SU-DHL-6 (cell line): Measurements from ENCODE around the gene TBC1D19.

Source experiments
- H2AFZ ChIP-seq: fragments of 200-600 bp; sonication (generic); 2 replicates; pipeline ENCODE4 v1.6.1; 2014; ENCODE audit warnings: low read depth, mild to moderate bottlenecking, moderate library complexity, mixed read lengths, antibody characterized with exemption, low read length; ENCODE audit not compliant: severe bottlenecking
- H3F3A ChIP-seq: fragments of 200-600 bp; shearing (Covaris generic); 2 replicates; pipeline ENCODE4 v1.6.0; 2016; ENCODE audit warnings: antibody characterized with exemption, mild to moderate bottlenecking; ENCODE audit not compliant: insufficient read depth
- H3K27ac ChIP-seq: fragments of 200-600 bp; sonication (generic); 2 replicates; pipeline ENCODE4 v1.5.1; 2016; ENCODE audit warnings: low read depth, mild to moderate bottlenecking, low read length, moderate library complexity, mixed read lengths
- H3K27me3 ChIP-seq: fragments of 200-600 bp; sonication (generic), shearing (Covaris generic); 2 replicates; pipeline ENCODE4 v1.6.0; 2014; ENCODE audit warnings: mild to moderate bottlenecking, low read length
- H3K36me3 ChIP-seq: fragments of 200-600 bp; sonication (generic); 2 replicates; pipeline ENCODE4 v1.6.1; 2014; ENCODE audit warnings: mild to moderate bottlenecking, low read length, mixed read lengths
- H3K4me2 ChIP-seq: fragments of 300-600, 200-600 bp; shearing (Covaris generic), sonication (generic); 2 replicates; pipeline ENCODE4 v1.6.0; 2014; ENCODE audit warnings: low read length, low read depth, mild to moderate bottlenecking; ENCODE audit not compliant: poor library complexity, severe bottlenecking
- H3K4me3 ChIP-seq: fragments of 200-600 bp; sonication (generic); 2 replicates; pipeline ENCODE4 v1.5.1; 2014; ENCODE audit warnings: antibody characterized with exemption, low read length, mild to moderate bottlenecking, mixed read lengths; ENCODE audit not compliant: insufficient read depth, poor library complexity, severe bottlenecking
- H3K79me2 ChIP-seq: fragments of 200-600 bp; sonication (generic); 2 replicates; pipeline ENCODE4 v1.6.1; 2014; ENCODE audit warnings: mild to moderate bottlenecking, low read length, moderate library complexity; ENCODE audit not compliant: insufficient read depth
- H3K9ac ChIP-seq: fragments of 200-600 bp; sonication (generic); 2 replicates; pipeline ENCODE4 v1.7.0; 2014; ENCODE audit warnings: mild to moderate bottlenecking, low read length
- H3K9me2 ChIP-seq: fragments of 200-600 bp; sonication (generic); replicated peaks from 2 replicates; pipeline ENCODE4 v1.6.1; 2014; ENCODE audit warnings: low read length; ENCODE audit not compliant: insufficient read depth
- H3K9me3 ChIP-seq: fragments of 200-600 bp; sonication (generic); 2 replicates; pipeline ENCODE4 v1.6.1; 2014; ENCODE audit warnings: low read length, mixed read lengths; ENCODE audit not compliant: insufficient read depth
- H4K20me1 ChIP-seq: fragments of 200-600 bp; sonication (generic); 2 replicates; pipeline ENCODE4 v1.6.1; 2014; ENCODE audit warnings: low read depth, mild to moderate bottlenecking, antibody characterized with exemption, low read length, moderate library complexity, mixed read lengths
- CTCF ChIP-seq: fragments of 200-600 bp; sonication (generic); IDR thresholded peaks from one replicate; pipeline ENCODE4 v1.5.1; 2017; ENCODE audit warnings: antibody characterized with exemption, mild to moderate bottlenecking, low read length, moderate library complexity; ENCODE audit not compliant: insufficient read depth, poor library complexity, severe bottlenecking
- EZH2phosphoT487 ChIP-seq: fragments of 200-600 bp; sonication (generic), shearing (Covaris generic); conservative IDR thresholded peaks from 2 replicates; pipeline ENCODE4 v1.6.1; 2018; ENCODE audit warnings: mild to moderate bottlenecking, antibody characterized with exemption, low read length, moderate library complexity, mixed read lengths

The TBC1D19 gene

DNA sequence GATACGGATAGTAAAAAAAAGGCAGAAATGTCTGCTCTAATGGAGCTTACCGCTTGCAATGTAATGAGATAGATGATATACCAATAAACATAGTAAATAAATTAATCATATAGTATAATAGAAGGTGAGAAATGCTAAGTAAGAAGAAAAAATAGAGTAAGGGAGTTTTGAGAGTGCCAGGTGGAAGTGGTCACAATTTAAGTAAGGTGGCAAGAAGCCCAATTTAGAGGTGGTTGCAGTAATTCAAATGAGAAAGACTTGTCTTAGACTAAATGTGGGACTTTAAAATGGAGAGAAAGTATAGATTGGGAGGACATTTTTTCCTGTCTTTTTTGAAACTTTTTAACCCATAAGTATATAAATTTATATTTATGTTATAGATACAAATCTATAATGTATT is 26.0 kb downstream of the TBC1D19 start:
- TF ChIP-seq CTCF (no peak), EZH2phosphoT487 (no peak)
- no peak overlapping the region for H2AFZ ChIP-seq
- no peak overlapping the region for H3K27ac ChIP-seq
- H3K9me3 ChIP-seq: no peaks in the 10 kb centered on the region
- no peaks in the 10 kb centered on the region for H3K79me2 ChIP-seq
- H3K4me2 ChIP-seq: no peak overlapping the region
- H3K27me3 ChIP-seq: no peaks in the 10 kb centered on the region
- no peak overlapping the region for H3K9ac ChIP-seq
- H3F3A ChIP-seq: no peaks in the 10 kb centered on the region
- no peaks in the 10 kb centered on the region for H3K36me3 ChIP-seq
- H3K4me3 ChIP-seq: no peak overlapping the region
- H4K20me1 ChIP-seq: no peaks in the 10 kb centered on the region
- H3K9me2 ChIP-seq: no peaks in the 10 kb centered on the region

- no peak for TF ChIP-seq CTCF
- TF ChIP-seq EZH2phosphoT487: no peak
- H3K9ac ChIP-seq: no peak overlapping the region
- H4K20me1 ChIP-seq: no peaks in the 10 kb centered on the region
- no peaks in the 10 kb centered on the region for H3F3A ChIP-seq
- H3K27me3 ChIP-seq: no peaks in the 10 kb centered on the region
- no peaks in the 10 kb centered on the region for H3K9me3 ChIP-seq
- H3K36me3 ChIP-seq: no peaks in the 10 kb centered on the region
- H3K79me2 ChIP-seq: no peaks in the 10 kb centered on the region
- no peak overlapping the region for H3K4me2 ChIP-seq
- H3K9me2 ChIP-seq: no peaks in the 10 kb centered on the region
- H2AFZ ChIP-seq: no peak overlapping the region
- H3K27ac ChIP-seq: no peak overlapping the region
- no peak overlapping the region for H3K4me3 ChIP-seq
Measured at GRCh38 chr4:26611372-26611771, 27.5 kb downstream of the TBC1D19 start.

DNA sequence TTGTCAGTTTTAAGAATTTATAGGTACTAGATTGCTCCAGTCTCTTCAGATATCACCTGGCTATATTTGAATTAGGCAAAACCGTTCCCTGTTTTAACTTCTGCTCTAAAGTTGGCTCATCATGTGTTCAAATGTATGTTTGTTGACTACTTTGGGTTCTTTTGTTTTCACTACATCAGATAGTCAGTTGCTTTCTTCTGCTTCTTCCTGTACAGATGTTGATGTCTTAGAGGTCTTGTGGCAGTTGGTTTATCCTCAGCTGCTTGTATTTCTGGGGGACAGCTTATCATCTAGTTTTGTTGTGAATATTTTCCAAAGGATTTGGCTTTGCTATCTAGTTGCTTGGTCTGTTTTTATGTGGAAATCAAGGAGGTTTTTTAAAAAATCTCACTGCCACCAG is 28.0 kb downstream of the TBC1D19 start:
- Histone ChIP-seq H3F3A (no peaks in the 10 kb centered on the region), H3K9me3 (no peaks in the 10 kb centered on the region), H4K20me1 (no peaks in the 10 kb centered on the region), H3K9ac (no peak overlapping the region), H3K27me3 (no peaks in the 10 kb centered on the region), H3K36me3 (no peaks in the 10 kb centered on the region), H3K4me3 (no peak overlapping the region), H3K27ac (no peak overlapping the region), H3K4me2 (no peak overlapping the region), H3K79me2 (no peaks in the 10 kb centered on the region), H2AFZ (no peak overlapping the region), H3K9me2 (no peaks in the 10 kb centered on the region)
- TF ChIP-seq CTCF (no peak), EZH2phosphoT487 (no peak)

GRCh38 chr4:26613237-26613636 is 29.4 kb downstream of the TBC1D19 start:
- Histone ChIP-seq H3K4me2 (no peak overlapping the region), H3K79me2 (no peaks in the 10 kb centered on the region), H3F3A (no peaks in the 10 kb centered on the region), H3K36me3 (no peaks in the 10 kb centered on the region), H3K4me3 (no peak overlapping the region), H3K9me3 (no peaks in the 10 kb centered on the region), H3K27ac (no peak overlapping the region), H3K9me2 (no peaks in the 10 kb centered on the region), H3K27me3 (no peaks in the 10 kb centered on the region), H2AFZ (no peak overlapping the region), H4K20me1 (no peaks in the 10 kb centered on the region), H3K9ac (no peak overlapping the region)
- TF ChIP-seq CTCF (no peak), EZH2phosphoT487 (no peak)
